CD4-positive, alpha-beta T cell (primary cell): Measurements from ENCODE around the gene ENKD1. TPM values are rescaled to one million over a fixed set of nuclear protein-coding genes. Genes with fewer than 3 reads are reported as not detected.

Source experiments
- ATAC-seq: fragments of 200-7000 bp; cut with Tn5 transposase; one replicate; pipeline ENCODE4 v1.10.0; 2022; ENCODE audit warnings: mild to moderate bottlenecking; ENCODE audit not compliant: poor library complexity
- CTCF ChIA-PET: fragments of 350-600 bp; sonication (Branson Sonifier 250); formaldehyde crosslinking; loops from one replicate; lab custom pipeline; 2021; ENCODE audit warnings: antibody characterized with exemption, inconsistent platforms; lab: Charles Lee
- POLR2A ChIA-PET: fragments of 350-600 bp; sonication (Branson Sonifier 250); formaldehyde crosslinking; loops from one replicate; lab custom pipeline; 2021; ENCODE audit warnings: antibody characterized with exemption, inconsistent platforms; lab: Charles Lee
- DNase-seq, 14 experiments: peaks; one replicate each; pipeline ENCODE4 v3.0.0-alpha.2; 2013 to 2020; ENCODE audit warnings: mixed read lengths in 2 of 14
- H3K27ac ChIP-seq, 2 donors: one replicate each; pipeline versions ENCODE4 v1.5.1 to v1.7.0; 2013; ENCODE audit warnings: low read length in 2 of 2, low read depth in 1 of 2, mild to moderate bottlenecking in 1 of 2
- H3K27me3 ChIP-seq, 2 experiments: 1 replicate in 1 of 2; 2 replicates in 1 of 2; pipeline versions ENCODE4 v1.6.1 to v1.7.0; 2013; ENCODE audit warnings: low read length in 2 of 2, control low read depth in 1 of 2, mild to moderate bottlenecking in 1 of 2, moderate library complexity in 1 of 2; ENCODE audit not compliant: insufficient read depth in 2 of 2, control insufficient read depth in 1 of 2
- H3K36me3 ChIP-seq: one replicate; pipeline ENCODE4 v1.6.1; 2013; ENCODE audit warnings: low read length, control low read depth; ENCODE audit not compliant: insufficient read depth
- H3K4me1 ChIP-seq: one replicate; pipeline ENCODE4 v1.6.1; 2013; ENCODE audit warnings: low read length, control low read depth; ENCODE audit not compliant: insufficient read depth
- H3K4me3 ChIP-seq: one replicate; pipeline ENCODE4 v1.5.1; 2013; ENCODE audit warnings: mild to moderate bottlenecking, low read length, moderate library complexity
- H3K9me3 ChIP-seq, 2 experiments: 1 replicate in 1 of 2; 2 replicates in 1 of 2; pipeline versions ENCODE4 v1.6.1 to v1.7.0; 2013; ENCODE audit warnings: low read length in 2 of 2, mild to moderate bottlenecking in 2 of 2, control low read depth in 1 of 2, moderate library complexity in 1 of 2; ENCODE audit not compliant: control insufficient read depth in 1 of 2, insufficient read depth in 1 of 2
- H3K27ac Mint-ChIP-seq: one replicate; pipeline ENCODE4 v1.8.0; 2020; ENCODE audit warnings: mixed read lengths
- H3K27me3 Mint-ChIP-seq: one replicate; pipeline ENCODE4 v1.8.0; 2021; ENCODE audit warnings: mixed read lengths
- H3K36me3 Mint-ChIP-seq: one replicate; pipeline ENCODE4 v1.8.0; 2021; ENCODE audit warnings: low read depth, mixed read lengths
- H3K4me1 Mint-ChIP-seq: one replicate; pipeline ENCODE4 v1.8.0; 2021; ENCODE audit warnings: low read depth, mixed read lengths
- H3K4me3 Mint-ChIP-seq: one replicate; pipeline ENCODE4 v1.8.0; 2020; ENCODE audit warnings: mild to moderate bottlenecking, mixed read lengths
- H3K9me3 Mint-ChIP-seq: one replicate; pipeline ENCODE4 v1.8.0; 2020; ENCODE audit warnings: mixed read lengths
- intact Hi-C, 2 experiments: fragments of 100-400 bp; cut with DNase I in 1 of 2; cut with micrococcal nuclease in 1 of 2; formaldehyde crosslinking; loops; one replicate each; pipeline versions ENCODE4 v1.15.1 to v1.9.0; 2023 to 2025; cut with DNase I, micrococcal nuclease
- total RNA-seq, 174 experiments: library from RNA in 2 of 174; stranded (reverse) in 2 of 174; gene quantifications; one replicate each; pipeline ENCODE4 v1.2.3 and lab custom pipeline; 2021 to 2026
- TF ChIP-seq, protein P1 (sequence below): fragments of 200-600 bp; IDR thresholded peaks from one replicate; pipeline ENCODE4 v1.8.0; 2022; ENCODE audit warnings: antibody characterized with exemption, mild to moderate bottlenecking

Gene ENKD1
- total RNA-seq, 2 experiments from 2014 or later = 2.0 to 3.5 TPM

DNA sequence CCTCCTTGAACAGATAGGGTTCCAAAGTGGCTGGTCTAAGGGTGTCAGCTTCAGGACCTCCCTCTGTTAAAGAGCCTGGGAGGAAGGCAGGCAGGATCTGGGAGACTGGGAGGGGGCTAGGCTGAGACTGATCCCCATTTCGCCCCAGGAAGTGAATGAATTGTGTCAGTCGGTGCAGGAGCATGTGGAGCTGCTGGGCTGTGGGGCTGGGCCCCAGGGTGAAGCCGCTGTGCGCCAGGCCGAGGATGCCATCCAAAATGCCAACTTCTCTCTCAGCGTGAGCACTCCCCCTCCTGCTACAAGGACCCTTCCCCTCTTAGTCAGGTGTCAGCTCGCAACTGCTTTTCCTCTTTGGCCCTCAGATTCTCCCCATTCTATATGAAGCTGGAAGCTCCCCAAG is 15.5 kb downstream of the ENKD1 start:
- no peak for DNase-seq
- Histone ChIP-seq H3K4me3 (no peak overlapping the region), H3K4me1 (peaks cover 21% of the 10 kb centered on the region), H3K27ac (no peak overlapping the region), H3K9me3 (no peaks in the 10 kb centered on the region), H3K36me3 (peaks cover 85% of the 10 kb centered on the region), H3K27me3 (no peaks in the 10 kb centered on the region)
- Mint-ChIP-seq H3K4me3 (no peak overlapping the region), H3K9me3 (no peaks in the 10 kb centered on the region), H3K27me3 (no peaks in the 10 kb centered on the region), H3K36me3 (peaks cover 70% of the 10 kb centered on the region), H3K27ac (peak overlapping the region; percentile 71), H3K4me1 (peaks cover 12% of the 10 kb centered on the region)
- TF ChIP-seq, protein P1, sequence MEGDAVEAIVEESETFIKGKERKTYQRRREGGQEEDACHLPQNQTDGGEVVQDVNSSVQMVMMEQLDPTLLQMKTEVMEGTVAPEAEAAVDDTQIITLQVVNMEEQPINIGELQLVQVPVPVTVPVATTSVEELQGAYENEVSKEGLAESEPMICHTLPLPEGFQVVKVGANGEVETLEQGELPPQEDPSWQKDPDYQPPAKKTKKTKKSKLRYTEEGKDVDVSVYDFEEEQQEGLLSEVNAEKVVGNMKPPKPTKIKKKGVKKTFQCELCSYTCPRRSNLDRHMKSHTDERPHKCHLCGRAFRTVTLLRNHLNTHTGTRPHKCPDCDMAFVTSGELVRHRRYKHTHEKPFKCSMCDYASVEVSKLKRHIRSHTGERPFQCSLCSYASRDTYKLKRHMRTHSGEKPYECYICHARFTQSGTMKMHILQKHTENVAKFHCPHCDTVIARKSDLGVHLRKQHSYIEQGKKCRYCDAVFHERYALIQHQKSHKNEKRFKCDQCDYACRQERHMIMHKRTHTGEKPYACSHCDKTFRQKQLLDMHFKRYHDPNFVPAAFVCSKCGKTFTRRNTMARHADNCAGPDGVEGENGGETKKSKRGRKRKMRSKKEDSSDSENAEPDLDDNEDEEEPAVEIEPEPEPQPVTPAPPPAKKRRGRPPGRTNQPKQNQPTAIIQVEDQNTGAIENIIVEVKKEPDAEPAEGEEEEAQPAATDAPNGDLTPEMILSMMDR = no peak
- intact Hi-C loops = no loop called here
- ChIA-PET CTCF (no interaction called here), POLR2A (interaction anchor here (0.7 kb wide), 1 partner anchor 104 kb away, joined by 3 read pairs; no protein-coding TSS in a partner anchor)
- no peak for ATAC-seq

DNA sequence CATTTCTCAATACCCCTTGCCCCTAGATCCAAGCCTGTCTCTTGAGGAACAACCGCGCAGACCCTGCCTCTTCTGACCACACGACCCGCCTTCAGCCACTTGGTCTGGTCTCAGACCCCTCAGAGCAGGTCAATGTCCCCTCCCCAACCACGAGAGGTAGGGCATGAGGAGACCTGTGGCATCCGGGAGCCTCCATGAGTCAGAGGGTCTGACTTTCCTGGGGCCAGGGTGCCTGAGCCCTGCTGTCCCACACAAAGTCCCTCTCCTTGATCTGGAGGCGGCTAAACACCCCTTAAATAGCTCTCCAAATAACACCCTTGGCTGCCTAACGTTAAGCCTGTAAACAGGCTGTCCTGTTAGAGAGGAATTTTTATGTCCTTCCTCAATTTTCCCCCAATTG is 16.5 kb downstream of the ENKD1 start:
- Histone ChIP-seq H3K4me1 (peaks cover 31% of the 10 kb centered on the region), H3K9me3 (no peaks in the 10 kb centered on the region), H3K27ac (no peak overlapping the region), H3K4me3 (no peak overlapping the region), H3K36me3 (peaks cover 75% of the 10 kb centered on the region), H3K27me3 (no peaks in the 10 kb centered on the region)
- H3K27ac Mint-ChIP-seq = peak overlapping the region; percentile 71
- H3K4me1 Mint-ChIP-seq = peaks cover 12% of the 10 kb centered on the region
- peak overlapping the region; percentile 66 for H3K4me3 Mint-ChIP-seq
- H3K36me3 Mint-ChIP-seq = peaks cover 65% of the 10 kb centered on the region
- DNase-seq (no peak), ATAC-seq (no peak)
- ChIA-PET CTCF (interaction anchor here (0.6 kb wide), 1 partner anchor 28 kb away, joined by 3 read pairs; no protein-coding TSS in a partner anchor), POLR2A (no interaction called here)
- TF ChIP-seq, protein P1 = no peak
- H3K9me3 Mint-ChIP-seq = no peaks in the 10 kb centered on the region
- intact Hi-C loops = no loop called here
- no peaks in the 10 kb centered on the region for H3K27me3 Mint-ChIP-seq

DNA sequence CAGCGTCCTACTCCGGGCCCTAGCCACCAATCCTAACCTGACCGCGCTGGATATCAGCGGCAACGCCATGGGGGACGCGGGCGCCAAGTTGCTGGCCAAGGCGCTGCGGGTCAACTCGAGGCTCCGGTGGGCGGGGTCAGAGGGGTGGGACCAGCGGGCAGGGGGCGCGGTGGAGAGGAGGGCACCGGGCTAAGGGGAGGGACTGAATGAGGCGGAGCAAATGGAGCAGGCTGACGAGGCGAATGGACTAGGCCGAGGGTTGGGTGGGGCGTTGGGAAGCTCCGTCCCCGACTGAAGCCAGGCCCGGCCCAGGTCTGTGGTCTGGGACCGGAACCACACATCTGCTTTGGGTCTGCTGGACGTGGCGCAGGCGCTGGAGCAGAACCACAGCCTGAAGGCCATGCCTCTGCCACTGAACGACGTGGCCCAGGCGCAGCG is 17.0 kb downstream of the ENKD1 start:
- DNase-seq (peak in 1 of 14 experiments; percentile 25), ATAC-seq (no peak)
- H3K36me3 Mint-ChIP-seq = peaks cover 60% of the 10 kb centered on the region
- intact Hi-C loops = no loop called here
- no peaks in the 10 kb centered on the region for H3K9me3 Mint-ChIP-seq
- TF ChIP-seq, protein P1 = no peak
- Histone ChIP-seq H3K4me1 (peaks cover 33% of the 10 kb centered on the region), H3K4me3 (no peak overlapping the region), H3K9me3 (no peaks in the 10 kb centered on the region), H3K36me3 (peaks cover 70% of the 10 kb centered on the region), H3K27me3 (no peaks in the 10 kb centered on the region), H3K27ac (no peak overlapping the region)
- ChIA-PET CTCF (interaction anchor here (0.8 to 1.5 kb wide), 2 partner anchors 66 to 128 kb away, joined by 3 to 4 read pairs; no protein-coding TSS in a partner anchor), POLR2A (interaction anchor here (5.8 kb wide), 1 partner anchor 9 kb away, joined by 74 read pairs; the partner anchor contains the start of gene ACD)
- H3K27ac Mint-ChIP-seq = no peak overlapping the region
- H3K4me1 Mint-ChIP-seq = peaks cover 12% of the 10 kb centered on the region
- H3K4me3 Mint-ChIP-seq = no peak overlapping the region
- H3K27me3 Mint-ChIP-seq = no peaks in the 10 kb centered on the region
